Rectal smooth muscle tissue (tissue), 1 donor: ENCODE data around the gene RILPL1.

Experiments used
- H3K27ac ChIP-seq: one replicate; pipeline ENCODE4 v1.7.0; 2013; ENCODE audit warnings: low read depth, low read length, inconsistent platforms
- H3K27me3 ChIP-seq: one replicate; pipeline ENCODE4 v1.7.0; 2013; ENCODE audit warnings: low read length; ENCODE audit not compliant: control insufficient read depth, insufficient read depth
- H3K36me3 ChIP-seq: one replicate; pipeline ENCODE4 v1.7.0; 2013; ENCODE audit warnings: low read length; ENCODE audit not compliant: control insufficient read depth, insufficient read depth
- H3K4me1 ChIP-seq: one replicate; pipeline ENCODE4 v1.7.0; 2013; ENCODE audit warnings: low read length; ENCODE audit not compliant: control insufficient read depth, insufficient read depth
- H3K4me3 ChIP-seq: one replicate; pipeline ENCODE4 v1.7.0; 2013; ENCODE audit warnings: low read length
- H3K9ac ChIP-seq: one replicate; pipeline ENCODE4 v1.7.0; 2013; ENCODE audit warnings: low read length

The RILPL1 gene

GRCh38 chr12:123427036-123427769, 106.3 kb downstream of the RILPL1 start:
- Histone ChIP-seq H3K27me3 (no peaks in the 10 kb centered on the region), H3K4me1 (no peaks in the 10 kb centered on the region), H3K4me3 (no peak overlapping the region), H3K9ac (no peak overlapping the region), H3K36me3 (no peaks in the 10 kb centered on the region), H3K27ac (no peak overlapping the region)

- H3K9ac ChIP-seq: no peak overlapping the region
- H3K4me3 ChIP-seq: no peak overlapping the region
- H3K27ac ChIP-seq: no peak overlapping the region
- H3K4me1 ChIP-seq: no peaks in the 10 kb centered on the region
- H3K36me3 ChIP-seq: peaks cover 4% of the 10 kb centered on the region
- no peaks in the 10 kb centered on the region for H3K27me3 ChIP-seq
Measured at GRCh38 chr12:123421314-123421713, 112.2 kb downstream of the RILPL1 start.
